HepG2 (cell line): ENCODE results near the gene ANAPC1. TPM values are rescaled to one million over a fixed set of nuclear protein-coding genes. Genes with fewer than 3 reads are reported as not detected.

Experiments used
- DNMT3B ChIP-seq: conservative IDR thresholded peaks from 2 replicates; pipeline ENCODE4 v1.6.1; 2016; ENCODE audit warnings: missing biosample characterization, control low read depth
- E2F5 ChIP-seq: sonication (generic); formaldehyde crosslinking; conservative IDR thresholded peaks from 2 replicates; pipeline ENCODE4 v1.4.0; 2020; ENCODE audit warnings: missing genetic modification reagents
- EP300 ChIP-seq, 3 experiments: sonication (generic) in 1 of 3; formaldehyde crosslinking in 1 of 3; IDR thresholded peaks; 2 replicates each; pipeline versions ENCODE4 v1.5.1 to v1.6.1; 2011 to 2020; ENCODE audit warnings: low read depth in 2 of 3, low read length in 2 of 3, borderline replicate concordance in 1 of 3, improper control_type of control experiment in 1 of 3, mild to moderate bottlenecking in 1 of 3, missing genetic modification reagents in 1 of 3, moderate library complexity in 1 of 3
- HIC2 ChIP-seq: sonication (generic); formaldehyde crosslinking; IDR thresholded peaks from 2 replicates; pipeline ENCODE4 v1.9.0; 2022; ENCODE audit warnings: low read depth, missing genetic modification reagents
- NAIF1 ChIP-seq: sonication (generic); formaldehyde crosslinking; IDR thresholded peaks from 2 replicates; pipeline ENCODE4 v1.5.0; 2020; ENCODE audit warnings: mild to moderate bottlenecking, missing genetic modification reagents, borderline replicate concordance
- NFKB2 ChIP-seq: sonication (generic); formaldehyde crosslinking; IDR thresholded peaks from 2 replicates; pipeline ENCODE4 v1.4.0; 2020; ENCODE audit warnings: missing genetic modification reagents, borderline replicate concordance
- NONO ChIP-seq, 2 experiments: fragments of 450-650 bp in 1 of 2; sonication (generic) in 1 of 2; formaldehyde crosslinking in 1 of 2; IDR thresholded peaks in 1 of 2; conservative IDR thresholded peaks in 1 of 2; 2 replicates each; pipeline versions ENCODE4 v1.6.1 to v1.8.0; 2017 to 2022; ENCODE audit warnings: mild to moderate bottlenecking in 1 of 2, missing genetic modification reagents in 1 of 2, moderate library complexity in 1 of 2
- PHF20 ChIP-seq: sonication (generic); formaldehyde crosslinking; IDR thresholded peaks from 2 replicates; pipeline ENCODE4 v1.5.0; 2020; ENCODE audit warnings: mild to moderate bottlenecking, missing genetic modification reagents
- POLR2A ChIP-seq, 2 experiments: IDR thresholded peaks; 2 replicates each; pipeline ENCODE4 v1.6.1; 2011; ENCODE audit warnings: low read depth in 2 of 2, low read length in 2 of 2, mild to moderate bottlenecking in 1 of 2, moderate library complexity in 1 of 2; ENCODE audit not compliant: insufficient read depth in 1 of 2
- TGIF2 ChIP-seq: IDR thresholded peaks from 2 replicates; pipeline ENCODE4 v1.6.1; 2016; ENCODE audit warnings: control low read depth, missing compliant biosample characterization
- ZBTB40 ChIP-seq, 2 experiments: fragments of 450-650 bp in 1 of 2; sonication (generic) in 1 of 2; formaldehyde crosslinking in 1 of 2; IDR thresholded peaks; 2 replicates each; pipeline versions ENCODE4 v1.6.1 to v1.8.0; 2016 to 2022; ENCODE audit warnings: antibody characterized with exemption in 1 of 2, mild to moderate bottlenecking in 1 of 2, missing genetic modification reagents in 1 of 2
- ZMYM4 ChIP-seq: sonication (generic); formaldehyde crosslinking; IDR thresholded peaks from 2 replicates; pipeline ENCODE4 v1.8.1; 2023; ENCODE audit warnings: mild to moderate bottlenecking, missing genetic modification reagents
- ZNF800 ChIP-seq: sonication (generic); formaldehyde crosslinking; IDR thresholded peaks from 2 replicates; pipeline ENCODE4 v1.4.0; 2020; ENCODE audit warnings: missing genetic modification reagents
- polyA plus RNA-seq, 8 experiments: library from polyadenylated mRNA; depleted of rRNA in 3 of 8; stranded (reverse) in 7 of 8; unstranded in 1 of 8; fragments of >200 nt; fragmentation: Illumina TruSeq in 4 of 8; extraction: Trizol in 4 of 8; gene quantifications; 2 replicates each; pipeline versions ENCODE4 v1.2.1 to v1.2.3, GENCODE V29; 2011 to 2016; ENCODE audit warnings: low read depth in 4 of 8, missing spikeins in 1 of 8, mixed read lengths in 1 of 8; ENCODE audit not compliant: insufficient read depth in 1 of 8
- total RNA-seq, 5 experiments: library from RNA; depleted of rRNA; stranded (reverse); fragments of >200 nt; fragmentation: Illumina TruSeq; extraction: Trizol; gene quantifications; 2 replicates each; pipeline ENCODE4 v1.2.3, GENCODE V29; 2016; ENCODE audit warnings: low read depth in 1 of 5

ANAPC1 gene
- total and polyA plus RNA-seq, 2 of the 13 experiments (the other 11 are each of a cell fraction or from before 2014, with no cell fraction given): 50.0 to 89.7 TPM

- TF ChIP-seq HIC2 (CRISPR knock-in tag): peak; percentile 71
- TF ChIP-seq E2F5: no peak
- 0 out of 2 replicates have a peak, but pooled peaks have one; percentile 31 for TF ChIP-seq PHF20 (CRISPR knock-in tag)
- TF ChIP-seq DNMT3B (CRISPR knock-in tag): no peak
- peak in 1 of 2 experiments; percentile 76; a peak in 2 of 4 replicates for TF ChIP-seq EP300 (IDR thresholded peaks at IDR 0.05; ENCODE audit: low read depth in 2 of 2, low read length in 2 of 2)
- TF ChIP-seq EP300 (CRISPR knock-in tag; IDR thresholded peaks at IDR 0.05; ENCODE audit: borderline replicate concordance): peak; percentile 24; the same call in 1 of the 2 replicates
- peak; percentile 67; the same call in 1 of the 2 replicates for TF ChIP-seq ZNF800 (CRISPR knock-in tag)
- peak; percentile 84 to 91 for TF ChIP-seq POLR2A (IDR thresholded peaks at IDR 0.05; ENCODE audit: insufficient read depth in 1 of 2, low read depth in 2 of 2, low read length in 2 of 2)
- TF ChIP-seq ZBTB40 (IDR thresholded peaks at IDR 0.05): no peak
- no peak for TF ChIP-seq ZBTB40 (CRISPR knock-in tag; IDR thresholded peaks at IDR 0.05)
- TF ChIP-seq ZMYM4 (CRISPR knock-in tag): peak; percentile 83
- TF ChIP-seq NAIF1 (CRISPR knock-in tag): no peak
- 0 out of 2 replicates have a peak, but pooled peaks have one; percentile 56 for TF ChIP-seq TGIF2
- TF ChIP-seq NFKB2 (CRISPR knock-in tag): peak; percentile 86
- no peak for TF ChIP-seq NONO (IDR thresholded peaks at IDR 0.05)
- peak; percentile 46; the same call in 1 of the 2 replicates for TF ChIP-seq NONO (CRISPR knock-in tag; conservative IDR thresholded peaks at IDR 0.05)
These were observed 36.0 kb upstream of the ANAPC1 start (continued) for GRCh38 chr2:111919794-111920608.
